Measurements from ENCODE around the gene RPUSD3. TPM values are rescaled to one million over a fixed set of nuclear protein-coding genes. Genes with fewer than 3 reads are reported as not detected.

The RPUSD3 gene
- total and polyA plus RNA-seq, 11 donors: 25.8 to 68.6 (median 35.6) TPM

DNA sequence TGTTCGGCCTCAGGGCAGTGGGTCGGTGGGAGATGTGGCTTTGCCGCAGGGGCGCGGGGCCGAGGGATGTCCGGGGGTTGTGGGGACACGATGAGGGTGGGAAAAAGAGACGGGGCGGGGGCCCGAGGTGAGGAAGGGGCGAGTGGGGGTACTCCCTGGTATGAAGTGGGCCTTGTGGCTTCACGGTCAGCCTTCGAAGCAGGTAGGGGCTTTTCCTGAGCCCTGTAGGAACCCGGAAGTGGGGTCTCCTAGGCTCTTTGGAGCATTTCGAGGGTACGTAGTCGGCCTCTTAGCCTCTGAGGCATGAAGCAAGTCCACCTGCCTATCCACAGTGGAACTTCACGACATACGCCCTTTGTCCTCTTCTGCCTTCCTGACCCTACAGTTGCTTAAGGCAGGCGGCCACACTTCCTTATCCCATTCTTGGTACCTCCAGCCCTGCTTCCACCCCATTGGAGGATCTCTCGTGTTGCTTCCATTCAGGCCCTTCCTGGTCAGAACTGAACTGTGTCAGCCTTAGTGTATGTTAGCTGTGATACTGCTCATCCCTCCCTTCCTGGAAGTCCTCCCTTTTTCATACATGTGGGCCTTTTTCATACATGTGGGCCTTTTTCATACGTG, 50.5 kb downstream of the RPUSD3 start:
- peaks cover 0 to 58% (median 24%) of the 10 kb centered on the region in 12 donors for H3K4me1 ChIP-seq
- TF ChIP-seq, protein P1, sequence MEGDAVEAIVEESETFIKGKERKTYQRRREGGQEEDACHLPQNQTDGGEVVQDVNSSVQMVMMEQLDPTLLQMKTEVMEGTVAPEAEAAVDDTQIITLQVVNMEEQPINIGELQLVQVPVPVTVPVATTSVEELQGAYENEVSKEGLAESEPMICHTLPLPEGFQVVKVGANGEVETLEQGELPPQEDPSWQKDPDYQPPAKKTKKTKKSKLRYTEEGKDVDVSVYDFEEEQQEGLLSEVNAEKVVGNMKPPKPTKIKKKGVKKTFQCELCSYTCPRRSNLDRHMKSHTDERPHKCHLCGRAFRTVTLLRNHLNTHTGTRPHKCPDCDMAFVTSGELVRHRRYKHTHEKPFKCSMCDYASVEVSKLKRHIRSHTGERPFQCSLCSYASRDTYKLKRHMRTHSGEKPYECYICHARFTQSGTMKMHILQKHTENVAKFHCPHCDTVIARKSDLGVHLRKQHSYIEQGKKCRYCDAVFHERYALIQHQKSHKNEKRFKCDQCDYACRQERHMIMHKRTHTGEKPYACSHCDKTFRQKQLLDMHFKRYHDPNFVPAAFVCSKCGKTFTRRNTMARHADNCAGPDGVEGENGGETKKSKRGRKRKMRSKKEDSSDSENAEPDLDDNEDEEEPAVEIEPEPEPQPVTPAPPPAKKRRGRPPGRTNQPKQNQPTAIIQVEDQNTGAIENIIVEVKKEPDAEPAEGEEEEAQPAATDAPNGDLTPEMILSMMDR (IDR thresholded peaks at IDR 0.05): peak in 1 of 12 donors; percentile 5
- no peak for TF ChIP-seq POLR2A (IDR thresholded peaks at IDR 0.05)
- intact Hi-C loops (cut with DNase I): loop anchor here in 7 of 10 donors (2.0 to 10.0 kb wide), 8 partner anchors 24 to 224 kb away; partner anchors contain the start of genes BRPF1 (in 4 of the 7), CAMK1 (in 1 of the 7), IL17RC (in 1 of the 7) and RPUSD3 (in 1 of the 7)
- no peaks in the 10 kb centered on the region for H3K27me3 ChIP-seq
- peak overlapping the region; percentile 89 to 99 (median 97) for H3K27ac ChIP-seq
- WGBS, 4 donors: 0 to 2% (median 2%) methylated on average over 18 to 23 of the region's 23 CpGs
- no peaks in the 10 kb centered on the region for H3K9me3 ChIP-seq
- peaks cover 2 to 60% (median 49%) of the 10 kb centered on the region in 9 donors for H3K36me3 ChIP-seq
- ATAC-seq (peak in 3 of 4 donors; percentile 1 to 12 (median 7)), DNase-seq (peak in 1 of 5 donors; percentile 44)
- peak overlapping the region; percentile 66 to 100 (median 92) for H3K4me3 ChIP-seq

DNA sequence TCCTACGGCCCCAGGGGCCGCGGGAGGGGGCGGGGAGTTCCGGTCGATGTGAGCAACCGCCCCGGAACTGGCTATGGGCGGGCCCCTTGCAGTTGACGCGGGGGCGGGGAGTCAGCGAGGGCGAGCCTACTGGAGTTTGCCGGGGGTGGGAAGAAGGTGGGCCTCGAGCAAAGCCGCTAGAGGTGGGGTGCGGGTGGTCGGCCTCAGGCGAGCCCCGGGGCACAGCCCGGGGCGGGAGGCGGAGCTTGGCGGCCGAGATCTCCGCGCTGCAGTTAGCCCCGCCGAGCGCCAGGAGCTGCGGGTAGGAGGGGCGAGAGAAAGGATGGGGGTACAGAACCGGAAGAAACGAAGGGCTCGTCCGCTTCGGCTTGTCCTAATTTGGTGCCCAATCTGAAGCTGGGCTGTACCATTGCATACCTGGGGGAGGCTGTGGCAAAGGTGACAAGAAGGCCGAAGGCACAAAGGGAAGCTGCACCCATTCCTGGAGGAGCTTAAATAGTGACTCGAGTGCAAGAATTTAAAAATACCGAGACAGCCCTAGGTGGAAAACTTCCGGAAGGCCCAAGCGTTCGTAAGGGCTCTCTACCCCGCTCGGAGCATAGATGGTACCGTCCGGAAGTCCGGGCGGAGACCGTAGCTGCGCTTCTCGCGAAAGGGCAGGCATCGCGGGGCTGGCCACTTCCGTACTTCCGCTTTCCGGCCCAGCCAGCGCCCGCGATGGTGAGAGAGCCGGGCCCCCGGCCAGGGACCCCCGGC, 51.2 kb downstream of the RPUSD3 start, which contains the start of the genes ARPC4 and TADA3:
Gene ARPC4, plus strand, starts transcription at position 678 of the 756 bp plus-strand sequence. Its CDS starts 40 bp downstream, at position 718.
Gene TADA3, minus strand, starts transcription at position 69 of the 756 bp plus-strand sequence. CDS start 1,007 bp downstream, outside the sequence.
- intact Hi-C loops (cut with DNase I): loop anchor here in 7 of 10 donors (1.0 to 10.0 kb wide), 9 partner anchors 24 to 225 kb away; partner anchors contain the start of genes BRPF1 (in 4 of the 7), CAMK1 (in 1 of the 7), IL17RC (in 1 of the 7) and OGG1 (in 1 of the 7)
- 0 to 1% (median 1%) methylated on average over 43 to 65 of the region's 65 CpGs for WGBS, 4 donors
- TF ChIP-seq POLR2A (IDR thresholded peaks at IDR 0.05): peak in 1 of 2 donors; percentile 66
- TF ChIP-seq, protein P1 (IDR thresholded peaks at IDR 0.05): peak in 2 of 12 donors; percentile 18 to 19
- H3K27me3 ChIP-seq: no peaks in the 10 kb centered on the region
- peak; percentile 95 to 97 (median 96) for DNase-seq
- H3K36me3 ChIP-seq: peaks cover 0 to 59% (median 45%) of the 10 kb centered on the region in 9 donors
- ATAC-seq: peak; percentile 94 to 96 (median 94)
- H3K27ac ChIP-seq: peak within 1 kb of the TSS; percentile 89 to 99 (median 97)
- H3K4me1 ChIP-seq: peaks cover 0 to 57% (median 24%) of the 10 kb centered on the region in 12 donors
- H3K9me3 ChIP-seq: no peaks in the 10 kb centered on the region
- peak within 1 kb of the TSS; percentile 66 to 100 (median 92) for H3K4me3 ChIP-seq

DNA sequence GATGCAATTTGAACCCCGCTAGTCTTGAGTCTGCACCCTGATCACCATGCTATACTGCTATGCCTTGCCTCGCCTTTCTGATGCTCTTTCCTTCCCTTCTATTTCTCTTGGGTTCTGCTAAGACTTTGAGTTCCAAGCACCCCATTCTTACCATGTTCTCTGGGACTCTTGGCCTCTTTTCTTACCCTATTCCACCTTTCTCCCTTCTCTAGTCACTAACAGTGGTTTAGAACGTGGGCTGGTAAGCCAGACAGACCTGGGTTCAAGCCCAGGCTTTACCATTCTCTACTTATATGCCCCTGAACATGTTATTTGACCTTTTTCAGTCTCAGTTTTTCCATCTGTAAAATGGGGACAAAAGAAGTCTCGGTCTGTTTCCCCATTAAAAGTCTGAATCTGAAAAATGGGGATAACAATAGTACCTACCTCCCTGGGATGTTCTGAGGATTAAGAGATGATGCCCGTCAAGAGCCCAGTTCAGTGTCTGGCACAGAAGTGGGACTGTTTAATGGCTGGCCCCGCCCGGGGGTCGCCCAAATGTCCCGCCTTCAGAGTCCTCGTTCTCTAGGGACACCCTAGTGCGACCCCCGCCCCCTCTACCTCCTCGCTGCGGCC, 51.9 kb downstream of the RPUSD3 start:
- intact Hi-C loops (cut with DNase I): loop anchor here in 7 of 10 donors (1.0 to 10.0 kb wide), 9 partner anchors 23 to 225 kb away; partner anchors contain the start of genes BRPF1 (in 4 of the 7), OGG1 (in 2 of the 7), CAMK1 (in 1 of the 7) and IL17RC (in 1 of the 7)
- Histone ChIP-seq H3K27me3 (no peaks in the 10 kb centered on the region), H3K36me3 (peaks cover 0 to 59% (median 44%) of the 10 kb centered on the region in 9 donors), H3K4me1 (peaks cover 0 to 51% (median 24%) of the 10 kb centered on the region in 12 donors), H3K4me3 (peak overlapping the region; percentile 66 to 100 (median 92)), H3K9me3 (no peaks in the 10 kb centered on the region), H3K27ac (peak overlapping the region; percentile 89 to 99 (median 97))
- WGBS, 4 donors: 16 to 26% (median 18%) methylated on average over 10 to 14 of the region's 14 CpGs
- ATAC-seq (no peak), DNase-seq (no peak)
- TF ChIP-seq, protein P1 (IDR thresholded peaks at IDR 0.05): no peak
- TF ChIP-seq POLR2A (IDR thresholded peaks at IDR 0.05): peak in 1 of 2 donors; percentile 59
